HG03439 (cell line): ENCODE measurements around the gene PDGFRB.

Experiments used
- ATAC-seq: cut with Tn5 transposase; IDR thresholded peaks from one replicate; pipeline ENCODE4 v1.9.1; 2021; ENCODE audit warnings: mild to moderate bottlenecking, moderate library complexity; ENCODE audit not compliant: unreplicated experiment

Gene PDGFRB

DNA sequence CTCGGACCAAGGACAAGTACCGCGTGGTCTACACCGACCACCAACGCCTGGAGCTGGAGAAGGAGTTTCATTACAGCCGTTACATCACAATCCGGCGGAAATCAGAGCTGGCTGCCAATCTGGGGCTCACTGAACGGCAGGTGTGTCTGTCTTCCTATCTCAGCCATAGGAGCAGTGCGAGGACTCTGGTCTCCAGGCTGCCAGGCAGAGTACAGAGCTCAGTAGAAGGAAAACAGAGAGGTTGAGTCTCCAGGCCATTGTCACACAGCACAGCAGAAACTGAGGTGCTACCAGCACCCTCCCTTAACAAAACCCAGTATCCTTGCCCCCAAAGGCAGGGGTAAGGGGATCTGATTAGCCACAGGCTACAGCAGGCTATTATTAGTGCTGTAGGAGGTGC is 27.1 kb upstream of the PDGFRB start:
- no peak for ATAC-seq

DNA sequence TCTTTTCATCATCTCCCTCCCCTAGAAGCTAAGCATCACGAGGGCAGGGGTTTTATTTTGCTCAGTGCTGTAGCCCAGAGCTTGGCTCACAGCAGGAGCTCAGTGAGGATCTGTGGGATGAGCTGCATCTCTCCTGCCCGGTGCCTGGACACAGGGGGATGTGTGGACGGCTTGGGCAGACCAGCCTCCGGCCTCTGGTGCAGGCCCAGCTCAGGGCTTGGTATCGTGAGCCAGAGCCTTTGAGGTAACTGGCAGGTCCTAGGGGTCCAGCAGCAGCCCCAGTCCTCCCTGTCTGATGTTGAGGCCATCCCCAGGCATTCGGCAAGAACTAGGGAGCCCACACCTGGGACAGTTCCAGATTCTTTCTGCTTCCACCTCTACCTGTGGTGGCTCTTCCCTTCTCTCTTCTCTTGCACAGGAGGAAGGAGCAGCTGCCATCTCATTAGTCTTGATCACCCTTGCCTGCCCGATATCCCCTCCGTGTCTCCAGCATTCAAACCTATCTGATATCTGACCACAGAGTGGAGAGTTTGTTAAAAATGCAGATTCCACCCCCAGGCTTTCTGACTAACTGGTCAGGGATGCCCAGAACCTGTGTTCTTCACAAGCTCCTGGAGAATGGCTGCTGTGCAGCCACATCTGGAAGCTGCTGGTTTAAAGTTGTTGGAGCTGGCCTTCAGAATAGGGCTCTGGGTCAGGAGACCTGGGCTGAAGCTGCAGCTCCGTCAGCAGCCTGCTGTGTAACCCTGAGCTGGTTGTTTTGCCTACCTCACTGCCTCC is 26.3 kb upstream of the PDGFRB start:
- no peak for ATAC-seq

DNA sequence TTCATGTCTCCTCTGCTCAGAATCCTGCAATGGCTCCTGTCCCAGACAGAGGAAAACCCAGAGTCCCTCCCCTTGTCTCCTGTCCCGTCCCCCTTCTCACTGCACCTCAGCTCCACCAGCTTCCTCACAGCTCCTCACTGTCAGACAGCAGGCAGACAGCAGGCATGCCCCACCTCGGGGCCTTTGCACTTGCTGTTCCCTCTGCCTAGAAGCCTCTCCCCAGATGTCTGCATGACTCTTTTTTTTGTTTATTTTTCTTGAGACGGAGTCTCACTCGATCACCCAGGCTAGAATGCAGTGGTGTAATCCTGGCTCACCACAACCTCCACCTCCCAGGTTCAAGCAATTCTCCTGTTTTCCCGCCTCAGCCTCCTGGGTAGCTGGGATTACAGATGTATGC is 25.4 kb upstream of the PDGFRB start:
- no peak for ATAC-seq

DNA sequence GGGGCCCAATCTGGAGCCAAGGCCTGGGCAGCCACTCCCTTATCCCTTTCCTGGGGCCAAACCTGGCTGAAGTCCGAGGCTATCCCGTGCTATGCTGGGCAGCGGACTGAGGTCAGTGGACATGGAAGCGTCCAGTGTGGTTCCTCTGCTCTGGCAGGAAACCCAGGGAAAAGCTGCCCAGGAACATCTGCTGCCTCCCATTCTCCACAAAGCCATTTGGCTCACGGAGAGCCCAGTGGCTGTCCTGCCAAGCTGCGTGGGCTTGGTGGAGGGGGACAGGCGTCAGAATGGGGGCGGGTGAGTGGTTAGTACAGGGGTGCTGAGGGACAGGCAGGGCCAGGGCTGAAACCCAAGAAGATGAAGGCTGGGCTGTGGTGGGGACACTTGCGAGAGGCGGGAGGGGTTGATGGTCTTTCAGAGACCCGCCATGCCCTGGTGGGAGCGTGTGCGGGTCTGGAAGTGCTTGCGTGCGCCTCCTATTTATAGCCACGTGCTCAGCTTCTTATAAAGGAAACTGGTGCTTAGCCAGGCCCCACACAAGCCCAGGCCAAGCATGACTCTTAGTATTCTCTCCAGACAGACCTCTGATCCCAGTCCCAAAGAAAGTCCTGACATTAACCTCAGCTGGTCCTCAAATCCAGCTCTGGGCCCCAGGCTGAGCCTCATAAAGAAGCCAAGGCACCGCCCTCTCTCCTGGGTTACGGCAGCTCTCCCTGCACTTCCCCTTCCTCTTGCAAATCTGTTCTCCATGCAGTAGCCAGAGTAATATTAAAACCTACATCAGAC is 24.8 kb upstream of the PDGFRB start:
- no peak for ATAC-seq

DNA sequence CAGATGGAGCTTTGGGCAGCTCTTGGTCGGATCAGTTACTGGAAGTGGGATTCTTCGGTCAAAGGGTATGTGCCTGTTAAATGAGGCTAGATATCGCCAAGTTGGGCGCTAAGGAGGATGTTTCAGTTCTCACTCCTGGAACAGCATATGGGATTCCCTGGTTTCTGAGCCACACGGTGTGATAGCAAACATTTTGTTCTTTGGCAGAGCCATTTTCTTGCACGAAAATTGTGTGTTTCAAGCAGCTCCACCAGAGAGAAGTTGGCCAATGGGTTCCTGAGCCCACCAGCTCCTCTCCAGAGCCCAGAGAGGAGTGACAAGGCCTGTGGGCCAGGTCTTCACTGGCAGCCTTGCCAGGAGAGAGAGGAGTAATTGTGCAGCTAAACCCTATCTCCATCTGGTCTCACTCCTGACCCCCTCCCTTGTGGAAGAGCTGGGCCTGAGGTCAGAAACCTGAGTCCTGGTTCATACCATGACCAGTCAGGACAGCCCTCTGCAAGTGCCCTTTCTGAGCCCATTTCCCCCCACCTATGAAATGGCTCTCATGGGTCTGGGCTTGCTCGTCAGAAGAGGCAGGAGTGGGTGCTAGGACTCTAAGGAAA is 23.5 kb upstream of the PDGFRB start:
- no peak for ATAC-seq

DNA sequence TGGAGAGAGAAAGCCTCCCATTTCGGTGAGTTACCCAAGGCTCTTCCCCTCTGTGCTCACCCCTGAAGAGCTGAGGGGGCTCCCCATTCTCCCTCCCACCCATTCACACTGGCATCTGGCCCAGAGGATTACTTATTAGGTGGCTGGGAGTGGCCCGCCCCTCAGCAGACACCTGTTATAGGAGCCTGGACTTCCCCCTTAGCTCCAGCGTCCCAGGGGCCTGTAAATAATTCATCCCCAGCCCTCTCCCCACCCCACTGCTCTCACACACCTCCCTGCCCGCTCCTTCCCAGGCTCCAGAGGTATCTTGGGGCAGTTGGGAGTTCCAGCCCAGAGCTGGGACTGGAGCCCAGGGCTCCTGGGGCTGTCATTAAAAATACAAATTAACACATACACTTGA is 22.6 kb upstream of the PDGFRB start:
- ATAC-seq: no peak

DNA sequence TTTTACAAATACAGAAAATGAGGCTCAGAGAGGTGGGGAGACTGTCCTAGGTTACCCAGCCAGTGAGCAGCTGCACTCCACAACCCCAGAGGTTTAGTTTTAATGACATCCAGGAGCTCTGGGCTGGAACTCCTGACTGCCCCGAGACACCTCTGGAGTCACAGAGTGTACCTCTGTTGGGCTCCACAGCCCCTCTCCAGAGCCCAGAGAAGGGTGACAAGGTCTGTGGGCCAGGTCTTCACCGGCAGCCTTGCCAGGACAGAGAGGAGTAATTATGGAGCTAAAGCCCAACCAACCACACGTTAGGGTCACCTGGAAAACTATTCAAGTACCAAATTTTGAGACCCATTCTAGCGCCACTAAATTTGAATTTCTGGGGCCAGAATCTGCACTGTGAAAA is 22.1 kb upstream of the PDGFRB start:
- ATAC-seq: no peak

DNA sequence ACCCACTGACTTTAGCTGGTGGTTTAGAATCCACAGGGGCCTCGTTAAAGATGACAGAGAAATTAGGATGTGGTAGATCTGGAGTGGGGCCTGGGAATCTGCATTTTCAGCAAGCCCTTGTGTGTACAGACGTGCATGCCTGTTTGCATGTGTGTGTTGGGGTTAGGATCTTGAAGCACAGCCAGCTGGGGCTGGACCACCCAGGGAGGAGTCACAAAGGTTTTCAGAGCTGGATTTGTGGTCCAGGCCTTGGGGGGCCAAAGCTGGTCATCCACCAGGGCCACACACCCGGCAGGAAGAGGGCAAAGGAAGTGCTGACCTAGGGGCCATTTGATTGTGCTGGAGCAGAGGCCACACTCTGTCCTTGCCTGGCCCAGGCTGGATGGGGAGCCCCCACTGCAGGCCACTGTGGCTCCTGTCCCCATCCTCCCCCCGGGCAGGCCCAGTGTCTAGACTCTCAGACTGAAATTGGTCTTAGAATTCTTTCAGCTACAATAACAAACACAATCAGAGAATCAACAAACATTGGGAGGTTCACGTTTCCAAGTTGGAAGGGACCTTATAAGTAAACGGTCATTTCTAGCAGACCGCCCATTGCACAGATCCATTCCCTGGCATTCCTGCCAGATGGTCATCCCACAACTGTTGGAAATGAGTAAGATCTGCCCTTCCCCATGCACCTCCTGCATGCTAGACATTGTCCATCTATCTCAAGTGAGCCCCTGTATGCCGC is 21.3 kb upstream of the PDGFRB start:
- no peak for ATAC-seq

DNA sequence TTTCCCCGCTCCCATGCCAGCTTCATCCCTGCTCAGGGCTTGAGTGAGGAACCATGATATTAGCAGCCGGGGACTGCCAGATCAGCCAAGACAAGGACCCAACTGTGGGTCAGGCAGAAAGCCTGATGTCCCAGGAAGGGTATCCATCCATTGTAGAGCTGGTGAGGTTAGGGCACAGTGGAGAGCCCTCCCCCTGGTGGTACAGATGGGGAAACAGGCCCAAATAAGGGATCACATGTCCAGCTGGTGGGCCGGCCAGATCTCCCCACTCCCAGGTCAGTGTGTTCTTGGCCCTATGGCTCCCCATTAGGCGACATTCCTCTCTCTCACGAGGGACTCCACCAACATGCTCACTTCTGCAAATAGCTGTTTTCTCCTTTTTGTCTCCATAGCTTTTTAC is 19.9 kb upstream of the PDGFRB start:
- no peak for ATAC-seq

DNA sequence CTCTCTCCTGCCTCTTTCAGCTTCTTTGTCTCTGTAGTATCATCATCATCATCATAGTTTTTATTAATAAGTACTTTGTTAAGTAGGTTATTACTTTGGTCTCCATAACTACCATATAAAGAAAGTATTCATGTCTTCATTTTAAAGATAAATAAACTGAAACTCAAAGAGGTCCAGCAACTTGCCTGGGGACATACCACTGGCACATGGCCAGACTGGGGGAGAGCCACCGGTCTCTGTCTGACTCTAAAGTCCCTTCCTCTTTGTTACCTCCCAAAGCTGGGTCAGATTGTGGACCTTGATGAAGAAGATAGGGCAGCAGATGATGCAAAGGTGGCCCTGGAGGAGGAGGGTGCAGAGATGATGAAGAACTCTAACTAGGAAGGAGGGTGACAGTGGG is 19.4 kb upstream of the PDGFRB start:
- no peak for ATAC-seq

DNA sequence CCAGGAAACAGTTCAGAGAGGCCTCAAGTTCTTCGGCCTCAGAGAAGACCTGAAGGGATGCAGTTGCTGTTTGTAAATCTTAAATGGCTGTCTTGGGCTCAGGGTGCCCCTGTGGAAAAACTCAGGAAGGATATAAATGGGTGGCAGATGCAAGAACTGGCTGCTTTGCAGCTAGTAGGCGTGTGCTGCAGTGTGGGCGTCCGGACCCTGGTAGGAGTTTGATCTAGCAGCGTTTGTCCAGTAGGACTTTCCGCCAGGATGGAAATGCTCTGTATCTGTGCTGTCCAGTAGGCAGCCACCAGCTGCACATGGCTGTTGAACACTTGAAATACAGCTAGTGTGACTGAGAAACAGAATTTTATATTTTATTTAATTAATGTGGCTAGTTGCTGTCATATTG is 18.6 kb upstream of the PDGFRB start:
- ATAC-seq: no peak

DNA sequence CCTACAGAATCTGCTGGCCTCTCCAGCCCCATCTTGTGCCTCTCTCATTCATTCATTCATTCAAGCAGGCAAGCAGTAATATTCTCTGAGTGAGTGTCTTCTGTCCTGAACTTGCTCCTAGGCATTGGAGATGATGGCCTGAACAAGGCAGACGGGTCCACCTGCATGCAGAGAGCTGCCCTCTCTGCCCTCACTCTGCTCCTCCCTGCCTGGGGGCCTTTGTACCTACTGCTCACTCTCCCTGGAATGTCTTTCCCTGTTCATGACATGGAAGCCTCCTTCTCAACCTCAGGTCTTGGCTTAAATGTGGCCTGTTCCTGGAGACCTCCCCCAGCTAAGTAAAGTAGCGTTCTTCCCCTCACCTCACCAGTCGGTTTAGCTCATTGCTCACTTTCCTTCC is 17.5 kb upstream of the PDGFRB start:
- ATAC-seq: no peak

DNA sequence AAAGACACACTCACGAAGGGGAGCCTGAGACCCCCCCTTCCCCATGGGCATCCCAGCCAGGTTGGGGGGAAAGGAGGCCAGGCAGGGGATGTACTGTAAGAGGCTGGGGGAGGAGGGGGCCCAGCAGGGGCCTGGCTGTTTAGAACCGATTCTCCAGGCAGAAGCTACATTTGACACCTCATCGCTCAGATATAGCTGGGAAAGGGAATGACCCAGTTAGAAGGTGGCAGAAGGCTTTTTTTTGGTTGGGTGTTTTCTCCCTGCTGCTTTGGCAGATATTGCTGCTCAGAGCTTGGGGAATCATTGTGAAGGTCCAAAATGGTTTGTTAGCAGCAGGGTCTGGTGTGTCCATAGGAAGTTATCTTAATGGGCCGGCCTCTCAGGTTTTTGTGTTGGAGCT is 16.9 kb upstream of the PDGFRB start:
- no peak for ATAC-seq

DNA sequence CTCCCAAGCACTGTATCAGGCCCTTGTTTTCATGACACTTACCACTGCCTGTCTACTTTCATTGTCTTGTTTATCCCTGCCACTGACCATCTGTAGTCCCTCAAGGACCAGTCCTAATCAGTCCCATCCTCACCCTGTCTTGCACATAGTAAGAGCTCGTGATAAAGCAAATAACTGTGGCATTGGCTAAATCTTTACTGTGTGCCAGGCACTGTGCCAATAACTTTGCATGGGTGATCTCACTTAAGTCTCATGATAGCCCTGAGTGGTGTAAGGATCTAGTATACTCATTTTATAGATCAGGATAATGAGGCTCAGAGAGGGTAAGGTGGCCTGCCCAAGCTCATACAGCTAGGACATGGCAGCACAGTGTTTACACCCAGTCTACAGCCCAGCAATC is 16.5 kb upstream of the PDGFRB start:
- no peak for ATAC-seq

DNA sequence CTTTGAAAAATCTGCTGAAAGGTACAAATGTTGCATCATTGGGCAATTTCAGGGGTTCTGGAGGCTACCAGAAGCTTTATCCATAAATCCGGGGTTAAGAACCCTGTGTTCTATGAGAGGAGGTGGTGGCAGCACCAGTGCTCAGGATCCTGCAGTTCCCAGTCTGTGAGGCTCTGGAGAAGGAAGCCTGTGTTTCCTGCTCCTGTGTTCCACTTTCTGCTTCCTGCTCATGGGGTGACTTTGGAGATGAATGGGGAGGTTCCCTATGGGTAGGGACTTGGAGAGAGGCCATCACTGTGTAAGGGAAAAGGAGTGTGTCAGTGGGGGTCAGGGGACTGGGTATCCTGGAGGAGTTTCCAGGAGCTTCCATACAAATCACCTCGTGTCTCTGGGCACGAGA is 13.2 kb upstream of the PDGFRB start:
- ATAC-seq: no peak

DNA sequence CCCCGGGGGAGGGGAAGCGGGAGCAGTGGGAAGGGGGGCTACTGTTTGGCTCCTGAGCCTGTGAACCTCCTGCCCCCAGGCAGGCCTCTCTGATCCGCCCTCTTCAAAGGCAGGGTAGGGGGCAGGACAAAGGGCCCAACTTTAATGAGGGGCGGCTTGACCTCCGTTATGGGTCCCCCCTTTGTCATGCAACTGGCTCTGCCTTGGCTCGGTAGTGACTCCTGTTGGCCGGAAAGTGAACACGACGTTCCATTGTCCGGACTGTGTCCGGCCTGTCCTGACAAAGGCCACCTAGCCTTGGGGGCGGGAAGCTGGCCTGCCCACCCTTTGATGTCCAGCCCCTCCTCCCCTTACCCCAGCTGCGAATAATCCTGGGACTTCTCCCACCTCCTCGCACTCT is 12.3 kb upstream of the PDGFRB start:
- no peak for ATAC-seq

DNA sequence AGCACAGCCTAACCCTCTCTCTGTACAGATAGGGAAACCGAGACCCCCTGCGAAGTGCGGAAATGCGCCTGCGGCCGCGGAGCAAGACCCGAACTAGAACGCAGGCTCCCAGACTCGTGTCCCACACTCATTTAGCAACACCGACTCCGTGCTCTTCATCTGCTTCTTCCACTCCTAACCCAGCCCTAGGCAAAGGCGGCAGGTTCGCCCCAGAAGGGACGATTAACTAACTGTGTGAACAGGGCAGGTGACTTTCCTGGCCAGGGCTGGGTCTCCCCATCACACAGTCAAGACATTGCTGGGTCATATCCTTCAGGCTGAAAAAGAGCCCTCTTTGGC is 11.8 kb upstream of the PDGFRB start:
- ATAC-seq: no peak

DNA sequence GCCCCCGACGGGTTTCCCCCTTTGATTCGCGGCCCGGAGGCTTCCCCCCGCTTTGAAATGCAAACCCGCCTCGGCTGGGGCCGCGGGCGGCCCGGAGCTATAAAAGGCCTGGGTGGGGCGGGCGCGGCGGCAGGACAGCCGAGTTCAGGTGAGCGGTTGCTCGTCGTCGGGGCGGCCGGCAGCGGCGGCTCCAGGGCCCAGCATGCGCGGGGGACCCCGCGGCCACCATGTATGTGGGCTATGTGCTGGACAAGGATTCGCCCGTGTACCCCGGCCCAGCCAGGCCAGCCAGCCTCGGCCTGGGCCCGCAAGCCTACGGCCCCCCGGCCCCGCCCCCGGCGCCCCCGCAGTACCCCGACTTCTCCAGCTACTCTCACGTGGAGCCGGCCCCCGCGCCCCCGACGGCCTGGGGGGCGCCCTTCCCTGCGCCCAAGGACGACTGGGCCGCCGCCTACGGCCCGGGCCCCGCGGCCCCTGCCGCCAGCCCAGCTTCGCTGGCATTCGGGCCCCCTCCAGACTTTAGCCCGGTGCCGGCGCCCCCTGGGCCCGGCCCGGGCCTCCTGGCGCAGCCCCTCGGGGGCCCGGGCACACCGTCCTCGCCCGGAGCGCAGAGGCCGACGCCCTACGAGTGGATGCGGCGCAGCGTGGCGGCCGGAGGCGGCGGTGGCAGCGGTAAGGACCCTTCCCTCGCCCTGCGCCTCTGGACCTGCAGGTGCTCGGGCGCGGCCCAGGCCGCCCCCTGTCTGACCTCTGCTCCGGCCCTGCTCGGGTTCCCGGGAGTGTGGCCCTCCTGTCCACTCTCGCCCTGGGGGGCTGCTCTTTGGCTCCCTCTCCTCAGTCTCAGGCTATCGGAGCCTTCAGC is 11.2 kb upstream of the PDGFRB start, which contains the start of gene CDX1:
Gene CDX1, plus strand, starts transcription at position 129 of the 862 bp plus-strand sequence. Its CDS starts 99 bp downstream, at position 228.
- ATAC-seq: no peak

DNA sequence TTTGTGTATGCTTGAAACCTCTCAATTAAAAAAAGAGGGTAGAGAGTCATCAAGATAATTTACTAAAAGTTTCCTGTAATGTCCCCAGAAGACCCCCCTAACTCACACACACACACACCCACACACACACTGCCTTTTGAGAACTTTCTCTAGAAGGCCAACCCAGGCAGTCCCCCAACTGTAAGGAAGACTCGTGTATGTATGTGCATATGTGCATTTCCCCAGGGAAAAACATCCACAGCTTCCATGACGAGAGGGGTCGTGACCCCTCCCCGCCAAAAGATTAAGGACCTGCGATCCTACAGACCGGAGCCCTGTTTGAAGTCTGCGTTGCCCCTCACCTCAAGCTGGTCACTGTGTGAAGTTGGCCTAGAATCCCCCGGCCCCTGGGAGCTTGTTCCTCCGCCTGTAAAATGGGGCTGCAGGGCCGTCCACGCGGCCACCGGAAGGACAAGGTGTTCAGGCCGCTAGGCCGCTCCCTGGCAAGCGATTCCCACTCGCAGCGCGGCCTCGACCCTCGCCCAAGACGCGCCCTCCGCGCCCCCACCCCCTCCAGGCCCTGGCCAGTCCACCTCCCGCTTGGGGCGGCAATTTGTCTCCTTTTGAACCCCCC is 10.5 kb upstream of the PDGFRB start:
- no peak for ATAC-seq
